ENCODE data around the gene ASCL1. TPM values are rescaled to one million over a fixed set of nuclear protein-coding genes. Genes with fewer than 3 reads are reported as not detected.
A peak's percentile ranks its signal among the peaks of the same experiment; 100 is the strongest.

ASCL1 gene
- polyA plus RNA-seq, 1 of the 3 experiments (the other 2 are of a cell fraction): 0.21 TPM

GRCh38 chr12:102959391-102959790 is 1.9 kb downstream of the ASCL1 start:
- Histone ChIP-seq H3K79me2 (ENCODE audit: insufficient read depth) (no peaks in the 10 kb centered on the region), H3K9ac (no peak overlapping the region), H3K9me2 (no peaks in the 10 kb centered on the region), H3K9me3 (no peaks in the 10 kb centered on the region), H3K27ac (ENCODE audit: low read depth in 2 of 2, low read length in 1 of 2) (peak overlapping the region in 1 of 2 experiments; percentile 86; a peak in 1 of 4 replicates), H4K20me1 (ENCODE audit: insufficient read depth) (no peaks in the 10 kb centered on the region), H3K36me3 (replicated peaks in 1 of 2; ENCODE audit: control insufficient read depth in 1 of 2, insufficient read depth in 2 of 2, low read length in 1 of 2) (no peaks in the 10 kb centered on the region), H3K4me3 (ENCODE audit: low read depth in 2 of 2, low read length in 1 of 2) (peak overlapping the region in 1 of 2 experiments; percentile 40; a peak in 2 of 4 replicates), H3K4me1 (ENCODE audit: control insufficient read depth in 1 of 2, insufficient read depth in 2 of 2, low read depth in 1 of 2, low read length in 1 of 2) (peaks cover 0 to 2% of the 10 kb centered on the region in 2 experiments; a peak in 1 of 4 replicates), H3K4me2 (no peak overlapping the region), H3F3A (replicated peaks; ENCODE audit: insufficient read depth) (no peaks in the 10 kb centered on the region), H3K27me3 (ENCODE audit: insufficient read depth) (no peaks in the 10 kb centered on the region; the same call in 1 of the 2 replicates), H2AFZ (ENCODE audit: low read depth) (no peak overlapping the region)
- ChIA-PET POLR2A (no interaction called here), CTCF (interaction anchor here (3.4 kb wide), 1 partner anchor 11 kb away, joined by 10 read pairs; no protein-coding TSS in a partner anchor)
- 66% methylated on average over 14 of the region's 14 CpGs for WGBS (ENCODE audit: low lambda C conversion rate)
- DNase-seq: no peak
- TF ChIP-seq FOXJ3 (CRISPR knock-in tag; IDR thresholded peaks at IDR 0.05) (no peak), RXRA (IDR thresholded peaks at IDR 0.05; ENCODE audit: borderline replicate concordance, low read depth) (no peak), JUND (IDR thresholded peaks at IDR 0.05) (no peak), POLR2AphosphoS5 (IDR thresholded peaks at IDR 0.05; ENCODE audit: low read depth, low read length) (no peak), SIN3A (IDR thresholded peaks at IDR 0.05; ENCODE audit: borderline replicate concordance, low read depth, low read length) (no peak), TCF12 (IDR thresholded peaks at IDR 0.05) (no peak), EP300 (IDR thresholded peaks at IDR 0.05; ENCODE audit: borderline replicate concordance in 1 of 2, low read depth in 1 of 2, low read length in 1 of 2) (no peak)
- TF ChIP-seq, protein P1, sequence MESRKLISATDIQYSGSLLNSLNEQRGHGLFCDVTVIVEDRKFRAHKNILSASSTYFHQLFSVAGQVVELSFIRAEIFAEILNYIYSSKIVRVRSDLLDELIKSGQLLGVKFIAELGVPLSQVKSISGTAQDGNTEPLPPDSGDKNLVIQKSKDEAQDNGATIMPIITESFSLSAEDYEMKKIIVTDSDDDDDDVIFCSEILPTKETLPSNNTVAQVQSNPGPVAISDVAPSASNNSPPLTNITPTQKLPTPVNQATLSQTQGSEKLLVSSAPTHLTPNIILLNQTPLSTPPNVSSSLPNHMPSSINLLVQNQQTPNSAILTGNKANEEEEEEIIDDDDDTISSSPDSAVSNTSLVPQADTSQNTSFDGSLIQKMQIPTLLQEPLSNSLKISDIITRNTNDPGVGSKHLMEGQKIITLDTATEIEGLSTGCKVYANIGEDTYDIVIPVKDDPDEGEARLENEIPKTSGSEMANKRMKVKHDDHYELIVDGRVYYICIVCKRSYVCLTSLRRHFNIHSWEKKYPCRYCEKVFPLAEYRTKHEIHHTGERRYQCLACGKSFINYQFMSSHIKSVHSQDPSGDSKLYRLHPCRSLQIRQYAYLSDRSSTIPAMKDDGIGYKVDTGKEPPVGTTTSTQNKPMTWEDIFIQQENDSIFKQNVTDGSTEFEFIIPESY (IDR thresholded peaks at IDR 0.05; ENCODE audit: borderline replicate concordance, low read depth): no peak
- TF ChIP-seq, protein P2, sequence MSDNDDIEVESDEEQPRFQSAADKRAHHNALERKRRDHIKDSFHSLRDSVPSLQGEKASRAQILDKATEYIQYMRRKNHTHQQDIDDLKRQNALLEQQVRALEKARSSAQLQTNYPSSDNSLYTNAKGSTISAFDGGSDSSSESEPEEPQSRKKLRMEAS (IDR thresholded peaks at IDR 0.05; ENCODE audit: low read depth): no peak

DNA sequence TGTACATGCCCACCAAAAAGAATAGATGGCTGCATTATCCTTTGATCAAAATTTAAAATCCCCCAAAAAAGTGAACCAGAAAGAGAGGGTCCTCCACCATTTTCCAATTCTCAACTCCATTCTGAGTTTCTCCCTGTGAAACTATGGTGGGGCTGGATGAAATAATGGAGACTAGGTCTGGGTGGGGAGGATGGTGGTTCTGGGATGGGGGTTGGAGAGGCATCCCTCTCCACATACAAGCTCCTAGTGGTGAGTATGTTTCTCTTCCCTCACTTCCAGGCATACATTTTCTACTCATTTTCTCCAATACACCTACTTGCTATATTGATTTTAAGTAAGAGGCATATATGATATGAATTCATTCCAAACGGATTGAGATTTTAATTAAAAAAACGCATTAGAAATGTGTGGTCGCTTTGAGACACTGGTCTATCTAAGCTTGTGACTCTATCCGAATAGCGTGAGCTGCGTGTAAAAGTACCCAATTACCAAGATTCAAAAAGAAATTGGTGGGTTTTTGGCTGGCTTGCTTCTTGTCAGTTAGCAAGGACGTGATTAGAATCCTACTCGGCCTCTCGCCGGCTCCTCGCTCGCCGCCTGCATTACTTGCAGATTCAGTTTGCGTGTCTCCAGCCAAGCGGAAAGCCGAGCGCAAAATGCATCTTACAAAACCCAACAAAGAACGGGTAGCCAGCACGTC is 3.4 kb downstream of the ASCL1 start:
- Histone ChIP-seq H3K9ac (no peak overlapping the region), H2AFZ (ENCODE audit: low read depth) (no peak overlapping the region), H3K27me3 (ENCODE audit: insufficient read depth) (no peaks in the 10 kb centered on the region; the same call in 1 of the 2 replicates), H3K4me3 (ENCODE audit: low read depth in 2 of 2, low read length in 1 of 2) (no peak overlapping the region), H3K9me2 (no peaks in the 10 kb centered on the region), H3K4me1 (ENCODE audit: control insufficient read depth in 1 of 2, insufficient read depth in 2 of 2, low read depth in 1 of 2, low read length in 1 of 2) (peaks cover 0 to 6% of the 10 kb centered on the region in 2 experiments; a peak in 1 of 4 replicates), H4K20me1 (ENCODE audit: insufficient read depth) (no peaks in the 10 kb centered on the region), H3K79me2 (ENCODE audit: insufficient read depth) (no peaks in the 10 kb centered on the region), H3F3A (replicated peaks; ENCODE audit: insufficient read depth) (no peaks in the 10 kb centered on the region), H3K27ac (ENCODE audit: low read depth in 2 of 2, low read length in 1 of 2) (peak overlapping the region in 1 of 2 experiments; percentile 22; a peak in 1 of 4 replicates), H3K9me3 (no peaks in the 10 kb centered on the region), H3K36me3 (replicated peaks in 1 of 2; ENCODE audit: control insufficient read depth in 1 of 2, insufficient read depth in 2 of 2, low read length in 1 of 2) (no peaks in the 10 kb centered on the region), H3K4me2 (no peak overlapping the region)
- ChIA-PET CTCF (interaction anchor here (0.7 to 3.4 kb wide), 6 partner anchors 10 to 587 kb away, joined by 3 to 10 read pairs (median 3); no protein-coding TSS in a partner anchor), POLR2A (no interaction called here)
- DNase-seq: no peak
- WGBS (ENCODE audit: low lambda C conversion rate): 63% methylated on average over 19 of the region's 19 CpGs
- no peak for TF ChIP-seq TCF12 (IDR thresholded peaks at IDR 0.05)
- TF ChIP-seq JUND (IDR thresholded peaks at IDR 0.05): no peak
- TF ChIP-seq, protein P1 (IDR thresholded peaks at IDR 0.05; ENCODE audit: borderline replicate concordance, low read depth): no peak
- no peak for TF ChIP-seq NFIC (IDR thresholded peaks at IDR 0.05; ENCODE audit: borderline replicate concordance)
- TF ChIP-seq USF2 (IDR thresholded peaks at IDR 0.05; ENCODE audit: borderline replicate concordance, low read depth, low read length): no peak
- TF ChIP-seq MEF2A (IDR thresholded peaks at IDR 0.05; ENCODE audit: borderline replicate concordance, low read depth): no peak
- no peak for TF ChIP-seq RXRA (IDR thresholded peaks at IDR 0.05; ENCODE audit: borderline replicate concordance, low read depth)
- no peak for TF ChIP-seq FOXJ3 (CRISPR knock-in tag; IDR thresholded peaks at IDR 0.05)
- TF ChIP-seq, protein P3, sequence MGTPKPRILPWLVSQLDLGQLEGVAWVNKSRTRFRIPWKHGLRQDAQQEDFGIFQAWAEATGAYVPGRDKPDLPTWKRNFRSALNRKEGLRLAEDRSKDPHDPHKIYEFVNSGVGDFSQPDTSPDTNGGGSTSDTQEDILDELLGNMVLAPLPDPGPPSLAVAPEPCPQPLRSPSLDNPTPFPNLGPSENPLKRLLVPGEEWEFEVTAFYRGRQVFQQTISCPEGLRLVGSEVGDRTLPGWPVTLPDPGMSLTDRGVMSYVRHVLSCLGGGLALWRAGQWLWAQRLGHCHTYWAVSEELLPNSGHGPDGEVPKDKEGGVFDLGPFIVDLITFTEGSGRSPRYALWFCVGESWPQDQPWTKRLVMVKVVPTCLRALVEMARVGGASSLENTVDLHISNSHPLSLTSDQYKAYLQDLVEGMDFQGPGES (IDR thresholded peaks at IDR 0.05; ENCODE audit: low read depth, low read length): no peak
- no peak for TF ChIP-seq EP300 (IDR thresholded peaks at IDR 0.05; ENCODE audit: borderline replicate concordance in 1 of 2, low read depth in 1 of 2, low read length in 1 of 2)
- TF ChIP-seq RFX5 (IDR thresholded peaks at IDR 0.05; ENCODE audit: low read length): no peak
- TF ChIP-seq EZH2phosphoT487 (IDR thresholded peaks at IDR 0.05; ENCODE audit: borderline replicate concordance, low read depth): no peak
- no peak for TF ChIP-seq CHD2 (IDR thresholded peaks at IDR 0.05; ENCODE audit: low read length, partially characterized antibody)
- TF ChIP-seq SIN3A (IDR thresholded peaks at IDR 0.05; ENCODE audit: borderline replicate concordance, low read depth, low read length): no peak
- no peak for TF ChIP-seq TAF1 (IDR thresholded peaks at IDR 0.05; ENCODE audit: borderline replicate concordance, low read depth, low read length)
